Measurements from ENCODE around the gene PCARE. TPM values are rescaled to one million over a fixed set of nuclear protein-coding genes. Genes with fewer than 3 reads are reported as not detected.

PCARE gene
- total RNA-seq: under 1 TPM in 1 of 2 donors, not detected in 1; 0.09 TPM
- 0.04 TPM for polyA plus RNA-seq (2013, experiment 1 of 2)
- 0.08 TPM for polyA plus RNA-seq (2013, experiment 2 of 2)
- long read RNA-seq, experiment 1: 0 reads
- long read RNA-seq, experiment 2: 0 reads
- long read RNA-seq, experiment 3: 0 reads
- long read RNA-seq, experiment 4: 0 reads

DNA sequence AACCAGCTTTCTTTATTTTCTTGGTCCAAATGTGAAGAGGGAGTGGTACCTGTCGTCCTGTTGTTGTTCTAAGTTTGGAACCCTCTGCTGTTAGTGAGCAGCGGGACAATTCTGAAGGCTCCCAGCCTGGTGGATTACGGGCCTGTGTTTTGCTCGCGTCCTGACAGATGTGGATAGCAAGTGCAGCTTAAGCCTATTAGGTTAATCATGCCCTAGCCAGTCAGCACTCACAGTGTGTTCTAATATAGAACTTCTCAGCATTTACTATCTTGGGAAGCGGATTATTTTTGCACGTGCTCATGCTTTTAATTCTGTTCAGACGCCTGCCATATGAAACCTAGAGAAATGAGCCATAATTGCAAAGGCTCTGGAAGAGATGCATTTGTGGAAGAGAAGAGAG is at the start of gene PCARE:
TSS of gene PCARE (minus strand) at position 113 of the 400 bp plus-strand sequence. CDS start 262 bp downstream, outside the sequence.
- Histone ChIP-seq H3K9ac (ENCODE audit: extremely low read depth, low read length, poor library complexity, severe bottlenecking) (no peak within 1 kb of the TSS), H3K27me3 (ENCODE audit: control insufficient read depth, insufficient read depth, low read length, poor library complexity, severe bottlenecking) (no peaks in the 10 kb centered on the region), H3K36me3 (ENCODE audit: control insufficient read depth, insufficient read depth, low read length) (no peaks in the 10 kb centered on the region), H3K27ac (ENCODE audit: low read depth, low read length) (no peak within 1 kb of the TSS), H3K9me3 (ENCODE audit: control insufficient read depth, low read length) (peaks cover 14% of the 10 kb centered on the region), H3K4me1 (ENCODE audit: control insufficient read depth, insufficient read depth, low read length) (peaks cover 11% of the 10 kb centered on the region), H3K4me3 (ENCODE audit: low read length) (no peak within 1 kb of the TSS)
- Mint-ChIP-seq H3K27ac (no peak within 1 kb of the TSS), H3K27me3 (ENCODE audit: insufficient read depth) (peaks cover 12% of the 10 kb centered on the region), H3K36me3 (ENCODE audit: low read depth) (no peaks in the 10 kb centered on the region), H3K4me1 (peaks cover 22% of the 10 kb centered on the region), H3K9me3 (peaks cover 5% of the 10 kb centered on the region), H3K4me3 (no peak within 1 kb of the TSS)
- 88 to 90% methylated on average over 7 to 8 of the region's 8 CpGs for WGBS, 2 experiments (ENCODE audit: insufficient coverage in 1 of 2, insufficient read length in 1 of 2)
- TF ChIP-seq CTCF (conservative IDR thresholded peaks at IDR 0.05): no peak
- DNase-seq: no peak

DNA sequence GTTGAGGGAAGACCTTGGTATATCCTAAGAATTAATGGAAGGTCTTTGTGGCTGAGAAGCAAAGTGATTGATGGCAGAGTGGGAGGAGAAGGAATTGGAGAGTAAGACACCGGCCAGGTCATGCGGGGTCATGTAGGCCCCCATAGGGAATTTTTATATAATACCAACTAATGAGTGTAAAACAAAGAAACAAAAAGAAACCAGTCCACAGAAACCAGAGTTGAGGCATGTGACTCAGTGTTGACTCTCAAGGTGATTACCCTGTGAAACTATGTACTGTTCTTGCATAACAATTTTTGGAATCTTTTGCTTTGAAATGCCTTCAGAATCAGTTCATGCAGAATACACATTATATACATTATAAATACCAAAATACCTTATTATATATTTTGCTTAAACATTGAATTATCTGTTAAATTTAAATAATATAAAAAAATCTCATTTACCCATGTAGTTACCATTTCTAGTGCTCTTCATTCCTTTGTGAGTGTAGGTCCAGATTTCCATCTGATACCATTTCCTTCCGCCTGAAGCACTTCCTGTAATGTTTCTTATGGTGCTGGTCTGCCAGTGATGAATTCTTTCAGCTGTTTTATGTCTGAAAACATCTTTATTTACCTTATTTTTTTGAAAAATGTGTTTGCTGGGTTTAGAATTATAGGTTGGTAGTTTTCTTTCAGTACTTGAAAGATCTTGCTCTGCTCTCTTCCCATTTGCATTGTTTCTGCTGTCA is 49.5 kb upstream of the PCARE start:
- no peak for TF ChIP-seq CTCF (conservative IDR thresholded peaks at IDR 0.05)
- Mint-ChIP-seq H3K36me3 (ENCODE audit: low read depth) (peaks cover 23% of the 10 kb centered on the region), H3K27ac (no peak overlapping the region), H3K9me3 (peaks cover 9% of the 10 kb centered on the region), H3K27me3 (ENCODE audit: insufficient read depth) (peaks cover 37% of the 10 kb centered on the region), H3K4me3 (no peak overlapping the region), H3K4me1 (peaks cover 7% of the 10 kb centered on the region)
- Histone ChIP-seq H3K9ac (ENCODE audit: extremely low read depth, low read length, poor library complexity, severe bottlenecking) (no peak overlapping the region), H3K9me3 (ENCODE audit: control insufficient read depth, low read length) (peaks cover 24% of the 10 kb centered on the region), H3K27ac (ENCODE audit: low read depth, low read length) (no peak overlapping the region), H3K27me3 (ENCODE audit: control insufficient read depth, insufficient read depth, low read length, poor library complexity, severe bottlenecking) (no peaks in the 10 kb centered on the region), H3K4me1 (ENCODE audit: control insufficient read depth, insufficient read depth, low read length) (peaks cover 3% of the 10 kb centered on the region), H3K36me3 (ENCODE audit: control insufficient read depth, insufficient read depth, low read length) (peaks cover 8% of the 10 kb centered on the region), H3K4me3 (ENCODE audit: low read length) (no peak overlapping the region)
- DNase-seq: no peak
- 93% methylated on average over 3 of the region's 3 CpGs; no CpG with 5 or more reads in 1 of the 2 experiments for WGBS, 2 experiments (ENCODE audit: insufficient coverage in 1 of 2, insufficient read length in 1 of 2)

- no peak for TF ChIP-seq CTCF (conservative IDR thresholded peaks at IDR 0.05)
- WGBS, 2 experiments (ENCODE audit: insufficient coverage in 1 of 2, insufficient read length in 1 of 2): 91% methylated on average over 2 of the region's 2 CpGs; no CpG with 5 or more reads in 1 of the 2 experiments
- H3K9me3 Mint-ChIP-seq: peaks cover 9% of the 10 kb centered on the region
- H3K36me3 Mint-ChIP-seq (ENCODE audit: low read depth): peaks cover 23% of the 10 kb centered on the region
- H3K27me3 Mint-ChIP-seq (ENCODE audit: insufficient read depth): peaks cover 49% of the 10 kb centered on the region
- peaks cover 12% of the 10 kb centered on the region for H3K27me3 ChIP-seq (ENCODE audit: control insufficient read depth, insufficient read depth, low read length, poor library complexity, severe bottlenecking)
- H3K9ac ChIP-seq (ENCODE audit: extremely low read depth, low read length, poor library complexity, severe bottlenecking): no peak overlapping the region
- DNase-seq: no peak
- H3K4me3 ChIP-seq (ENCODE audit: low read length): no peak overlapping the region
- H3K27ac Mint-ChIP-seq: no peak overlapping the region
- H3K36me3 ChIP-seq (ENCODE audit: control insufficient read depth, insufficient read depth, low read length): peaks cover 8% of the 10 kb centered on the region
- peaks cover 3% of the 10 kb centered on the region for H3K4me1 ChIP-seq (ENCODE audit: control insufficient read depth, insufficient read depth, low read length)
- H3K27ac ChIP-seq (ENCODE audit: low read depth, low read length): no peak overlapping the region
- peaks cover 24% of the 10 kb centered on the region for H3K9me3 ChIP-seq (ENCODE audit: control insufficient read depth, low read length)
- H3K4me3 Mint-ChIP-seq: no peak overlapping the region
- peaks cover 8% of the 10 kb centered on the region for H3K4me1 Mint-ChIP-seq
These were observed 46.5 kb upstream of the PCARE start for GRCh38 chr2:29120846-29121245.

All from endodermal cell (in vitro differentiated cells).